ENCODE data around the gene MRPS35.

Gene MRPS35

GRCh38 chr12:27781680-27782079 is 71.0 kb downstream of the MRPS35 start:
- TF ChIP-seq, protein P1, sequence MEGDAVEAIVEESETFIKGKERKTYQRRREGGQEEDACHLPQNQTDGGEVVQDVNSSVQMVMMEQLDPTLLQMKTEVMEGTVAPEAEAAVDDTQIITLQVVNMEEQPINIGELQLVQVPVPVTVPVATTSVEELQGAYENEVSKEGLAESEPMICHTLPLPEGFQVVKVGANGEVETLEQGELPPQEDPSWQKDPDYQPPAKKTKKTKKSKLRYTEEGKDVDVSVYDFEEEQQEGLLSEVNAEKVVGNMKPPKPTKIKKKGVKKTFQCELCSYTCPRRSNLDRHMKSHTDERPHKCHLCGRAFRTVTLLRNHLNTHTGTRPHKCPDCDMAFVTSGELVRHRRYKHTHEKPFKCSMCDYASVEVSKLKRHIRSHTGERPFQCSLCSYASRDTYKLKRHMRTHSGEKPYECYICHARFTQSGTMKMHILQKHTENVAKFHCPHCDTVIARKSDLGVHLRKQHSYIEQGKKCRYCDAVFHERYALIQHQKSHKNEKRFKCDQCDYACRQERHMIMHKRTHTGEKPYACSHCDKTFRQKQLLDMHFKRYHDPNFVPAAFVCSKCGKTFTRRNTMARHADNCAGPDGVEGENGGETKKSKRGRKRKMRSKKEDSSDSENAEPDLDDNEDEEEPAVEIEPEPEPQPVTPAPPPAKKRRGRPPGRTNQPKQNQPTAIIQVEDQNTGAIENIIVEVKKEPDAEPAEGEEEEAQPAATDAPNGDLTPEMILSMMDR (IDR thresholded peaks at IDR 0.05; ENCODE audit: insufficient read depth, missing control alignments) = no peak
- no peak for FAIRE-seq
- no peak for DNase-seq (ENCODE audit: insufficient read length, low spot score)

DNA sequence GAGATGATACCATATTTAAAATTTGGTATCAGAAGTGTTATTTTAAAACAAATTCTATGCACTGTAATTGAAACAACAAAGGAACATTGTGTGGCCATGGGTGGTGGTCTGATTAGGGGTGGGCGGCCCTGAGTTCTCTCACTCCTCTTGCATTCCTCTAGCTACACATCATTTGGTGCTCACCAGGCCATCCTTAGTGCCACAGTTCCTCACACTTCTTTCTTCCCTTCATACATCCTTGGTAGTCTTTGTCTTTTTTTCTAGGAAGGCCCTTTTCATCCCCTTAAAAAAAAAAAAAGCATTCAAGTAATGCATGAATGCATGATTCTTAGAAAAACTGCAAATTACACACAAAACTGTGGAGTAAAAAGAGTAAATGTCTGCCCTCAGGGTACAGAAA is 71.8 kb downstream of the MRPS35 start:
- FAIRE-seq (no peak), DNase-seq (ENCODE audit: insufficient read length, low spot score) (no peak)
- TF ChIP-seq, protein P1 (IDR thresholded peaks at IDR 0.05; ENCODE audit: insufficient read depth, missing control alignments) = no peak

DNA sequence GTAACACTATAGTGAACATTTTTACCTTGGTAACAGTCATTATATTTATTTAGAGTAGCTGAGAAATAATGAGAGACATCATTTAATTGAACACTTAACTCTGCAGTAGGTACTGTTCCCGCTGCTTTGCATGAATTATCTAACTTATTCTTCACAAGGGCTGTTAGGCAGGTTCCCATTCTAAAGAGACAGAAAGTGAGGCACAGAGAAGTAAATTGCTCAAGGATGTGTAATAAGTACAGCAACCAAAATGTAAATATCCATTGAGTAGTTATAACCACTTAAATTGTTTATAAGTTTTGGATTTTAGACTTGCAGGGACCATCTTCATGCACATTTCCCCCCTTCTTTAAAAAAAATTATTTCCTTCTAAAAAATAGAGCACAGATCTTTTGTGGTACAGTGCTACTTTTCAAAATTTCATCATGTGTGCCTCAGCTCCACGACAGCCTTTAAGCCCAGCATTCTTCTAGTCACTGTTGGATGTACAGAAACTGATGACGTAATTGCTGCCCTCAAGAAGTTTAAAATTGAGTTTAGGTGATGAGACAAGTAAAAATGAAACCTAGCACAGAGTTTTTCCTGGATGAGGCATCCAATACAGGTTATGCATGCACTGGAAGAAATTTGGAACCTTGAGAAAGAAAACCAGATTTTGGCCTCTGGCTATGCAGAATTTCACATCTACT is 75.4 kb downstream of the MRPS35 start:
- no peak for FAIRE-seq
- TF ChIP-seq, protein P1 (IDR thresholded peaks at IDR 0.05; ENCODE audit: insufficient read depth, missing control alignments) = no peak
- DNase-seq (ENCODE audit: insufficient read length, low spot score) = no peak

DNA sequence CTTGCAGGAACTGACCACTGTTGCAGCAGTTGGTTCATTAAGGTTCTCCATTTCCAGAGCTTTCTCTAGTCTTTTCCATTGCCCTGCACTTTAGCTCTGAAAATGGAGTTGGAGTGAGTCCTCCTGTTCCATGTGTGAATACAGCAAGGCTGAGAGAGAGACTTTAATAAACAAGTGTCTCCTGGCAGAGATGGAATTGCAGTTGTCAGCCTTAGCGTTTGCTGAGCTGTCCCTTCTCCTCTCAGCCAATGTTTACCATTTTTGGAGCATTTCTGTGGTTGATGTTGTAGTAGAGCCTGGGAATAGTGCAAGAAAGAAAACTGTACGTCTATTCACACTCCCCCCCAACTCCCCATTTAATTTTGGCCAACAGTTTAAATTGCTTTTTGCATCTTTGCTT is 76.9 kb downstream of the MRPS35 start:
- no peak for FAIRE-seq
- TF ChIP-seq, protein P1 (IDR thresholded peaks at IDR 0.05; ENCODE audit: insufficient read depth, missing control alignments) = no peak

GRCh38 chr12:27790179-27790578 is 79.5 kb downstream of the MRPS35 start:
- TF ChIP-seq, protein P1 (IDR thresholded peaks at IDR 0.05; ENCODE audit: insufficient read depth, missing control alignments) = no peak
- FAIRE-seq = no peak
- no peak for DNase-seq (ENCODE audit: insufficient read length, low spot score)

More for the DNA sequence above, 76.9 kb downstream of the MRPS35 start:
- no peak for DNase-seq (ENCODE audit: insufficient read length, low spot score)

DNA sequence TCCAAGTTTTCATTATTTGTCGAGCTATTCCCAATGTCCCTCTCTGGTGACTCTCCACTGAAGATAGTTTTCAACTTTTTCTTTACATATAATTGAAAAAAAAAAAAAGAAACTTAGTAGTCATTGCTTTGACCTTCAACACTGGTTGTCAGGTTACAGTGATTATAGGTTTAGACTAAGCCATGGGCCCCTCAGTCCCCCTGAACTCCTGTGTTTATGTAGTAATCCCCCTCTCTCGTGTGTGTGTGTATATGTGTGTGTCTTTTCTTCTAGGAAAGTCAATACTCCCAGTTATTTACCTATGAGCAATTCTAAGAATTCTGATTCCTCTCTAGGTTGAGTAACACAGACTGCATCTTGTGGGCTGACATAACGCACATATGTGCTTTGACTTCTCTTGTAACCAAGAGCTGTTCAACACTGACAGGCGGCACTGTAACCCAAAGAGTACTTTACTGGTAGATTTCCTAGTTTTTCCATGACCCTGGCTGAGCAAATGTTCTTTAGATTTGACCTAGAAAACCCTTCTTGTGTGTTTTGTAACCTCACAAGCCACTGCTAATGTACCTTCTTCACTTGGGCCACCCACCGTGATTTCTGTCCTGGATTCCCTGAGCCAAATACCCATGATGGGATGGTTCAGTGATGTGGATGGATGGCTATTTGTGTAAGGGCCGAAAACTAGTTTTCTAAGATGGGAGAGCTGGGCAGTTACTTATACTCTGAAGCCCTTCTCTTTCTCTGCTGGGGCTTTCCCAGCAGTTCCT is 84.4 kb downstream of the MRPS35 start:
- DNase-seq (ENCODE audit: insufficient read length, low spot score) (no peak), FAIRE-seq (no peak)
- TF ChIP-seq, protein P1 (IDR thresholded peaks at IDR 0.05; ENCODE audit: insufficient read depth, missing control alignments) = no peak

GRCh38 chr12:27796128-27796527 is 85.5 kb downstream of the MRPS35 start:
- no peak for DNase-seq (ENCODE audit: insufficient read length, low spot score)
- TF ChIP-seq, protein P1 (IDR thresholded peaks at IDR 0.05; ENCODE audit: insufficient read depth, missing control alignments) = no peak
- FAIRE-seq = no peak
